Measurements from ENCODE around the gene NADSYN1. TPM values are rescaled to one million over a fixed set of nuclear protein-coding genes. Genes with fewer than 3 reads are reported as not detected.

Gene NADSYN1
- total and polyA plus RNA-seq, 4 experiments from 2014 or later, result 35.9 to 243 (median 136) TPM

DNA sequence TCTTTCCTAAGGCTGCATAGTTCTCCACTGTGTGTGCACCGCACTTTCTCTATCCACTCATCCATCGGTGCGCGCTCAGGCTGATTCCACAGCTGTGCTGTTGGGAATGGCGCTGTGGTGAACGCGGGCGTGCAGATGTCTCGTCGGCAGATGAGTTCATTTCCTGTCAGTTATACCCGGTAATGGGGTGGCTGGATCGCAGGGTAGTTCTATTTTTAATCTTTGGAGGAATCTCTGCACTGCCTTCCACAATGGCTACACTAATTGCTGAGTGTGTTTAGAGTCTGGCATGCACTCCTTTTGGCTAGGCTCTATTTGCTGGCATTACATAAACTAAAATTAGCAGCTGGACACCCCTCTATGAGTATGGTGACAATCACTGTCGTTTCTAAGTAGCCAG lies 46.1 kb downstream of the NADSYN1 start:
- CTCF ChIA-PET (ENCODE audit: partially characterized antibody), result no interaction called here
- H3K27me3 Mint-ChIP-seq, result no peaks in the 10 kb centered on the region
- no peak for DNase-seq
- no peak overlapping the region for H3K27ac Mint-ChIP-seq
- H3K9me3 Mint-ChIP-seq, result no peaks in the 10 kb centered on the region
- peaks cover 73 to 82% of the 10 kb centered on the region in 2 donors for H3K36me3 Mint-ChIP-seq
- Histone ChIP-seq H3K27ac (ENCODE audit: low read depth, low read length) (no peak overlapping the region), H3K4me1 (ENCODE audit: insufficient read depth, low read length) (no peaks in the 10 kb centered on the region), H3K9me3 (ENCODE audit: control insufficient read depth in 1 of 2, low read length in 2 of 2) (no peaks in the 10 kb centered on the region), H3K36me3 (ENCODE audit: insufficient read depth, low read length) (peaks cover 80% of the 10 kb centered on the region), H3K4me3 (ENCODE audit: low read length in 2 of 2) (no peak overlapping the region), H3K27me3 (ENCODE audit: insufficient read depth, low read length) (no peaks in the 10 kb centered on the region)
- intact Hi-C loops (cut with micrococcal nuclease), result no loop called here
- POLR2A ChIA-PET (ENCODE audit: partially characterized antibody), result no interaction called here
- H3K4me3 Mint-ChIP-seq, result no peak overlapping the region
- peaks cover 0 to 1% (median 0%) of the 10 kb centered on the region in 4 donors for H3K4me1 Mint-ChIP-seq

DNA sequence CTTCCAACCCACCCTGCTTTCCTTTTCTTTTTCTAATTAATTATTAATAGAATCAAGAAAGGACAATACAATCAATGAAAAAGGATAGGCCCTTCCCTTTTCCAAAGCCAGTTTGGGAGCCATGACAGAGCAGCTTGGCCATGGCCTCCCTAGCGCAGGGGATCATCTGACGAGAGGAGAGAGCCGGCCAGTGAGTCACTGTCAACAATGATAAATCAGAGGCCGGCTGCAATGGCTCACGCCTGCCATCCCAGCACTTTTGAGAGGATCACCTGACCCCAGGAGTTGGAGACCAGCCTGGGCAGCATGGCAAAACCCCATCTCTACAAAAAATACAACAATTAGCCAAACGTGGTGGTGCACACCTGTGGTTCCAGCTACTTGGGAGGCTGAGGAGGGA lies 46.5 kb downstream of the NADSYN1 start:
- Histone ChIP-seq H3K4me1 (ENCODE audit: insufficient read depth, low read length) (no peaks in the 10 kb centered on the region), H3K9me3 (ENCODE audit: control insufficient read depth in 1 of 2, low read length in 2 of 2) (no peaks in the 10 kb centered on the region), H3K27me3 (ENCODE audit: insufficient read depth, low read length) (no peaks in the 10 kb centered on the region), H3K27ac (ENCODE audit: low read depth, low read length) (no peak overlapping the region), H3K36me3 (ENCODE audit: insufficient read depth, low read length) (peaks cover 77% of the 10 kb centered on the region), H3K4me3 (ENCODE audit: low read length in 2 of 2) (no peak overlapping the region)
- peaks cover 71 to 84% of the 10 kb centered on the region in 2 donors for H3K36me3 Mint-ChIP-seq
- ChIA-PET CTCF (ENCODE audit: partially characterized antibody) (no interaction called here), POLR2A (ENCODE audit: partially characterized antibody) (no interaction called here)
- no peak overlapping the region for H3K27ac Mint-ChIP-seq
- peaks cover 0 to 1% (median 0%) of the 10 kb centered on the region in 8 donors for H3K9me3 Mint-ChIP-seq
- DNase-seq, result no peak
- no peaks in the 10 kb centered on the region for H3K27me3 Mint-ChIP-seq
- intact Hi-C loops (cut with micrococcal nuclease), result no loop called here
- no peaks in the 10 kb centered on the region for H3K4me1 Mint-ChIP-seq
- no peak overlapping the region for H3K4me3 Mint-ChIP-seq

DNA sequence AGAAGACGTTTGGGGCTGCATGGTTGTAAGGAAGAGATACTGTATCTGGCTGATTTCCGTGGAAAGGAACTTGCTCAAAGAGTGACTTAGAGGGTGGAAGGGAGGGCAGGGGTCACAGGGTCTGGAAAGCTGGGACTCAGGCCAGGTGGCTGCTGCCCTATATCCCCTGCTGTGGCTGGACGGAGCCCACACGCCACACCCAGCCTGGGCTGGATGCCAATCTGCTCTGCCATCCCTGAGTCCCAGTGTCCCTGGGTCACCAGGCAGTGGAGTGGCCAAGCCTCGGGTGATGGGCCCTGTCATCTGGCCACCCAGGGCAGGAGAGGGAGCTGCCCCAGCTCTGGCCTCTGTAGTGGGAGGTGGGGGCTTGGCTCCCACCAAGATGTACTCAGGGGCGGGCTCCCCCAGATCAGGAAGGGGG lies 47.6 kb downstream of the NADSYN1 start:
- intact Hi-C loops (cut with micrococcal nuclease), result no loop called here
- Histone ChIP-seq H3K36me3 (ENCODE audit: insufficient read depth, low read length) (peaks cover 69% of the 10 kb centered on the region), H3K4me3 (ENCODE audit: low read length in 2 of 2) (no peak overlapping the region)

DNA sequence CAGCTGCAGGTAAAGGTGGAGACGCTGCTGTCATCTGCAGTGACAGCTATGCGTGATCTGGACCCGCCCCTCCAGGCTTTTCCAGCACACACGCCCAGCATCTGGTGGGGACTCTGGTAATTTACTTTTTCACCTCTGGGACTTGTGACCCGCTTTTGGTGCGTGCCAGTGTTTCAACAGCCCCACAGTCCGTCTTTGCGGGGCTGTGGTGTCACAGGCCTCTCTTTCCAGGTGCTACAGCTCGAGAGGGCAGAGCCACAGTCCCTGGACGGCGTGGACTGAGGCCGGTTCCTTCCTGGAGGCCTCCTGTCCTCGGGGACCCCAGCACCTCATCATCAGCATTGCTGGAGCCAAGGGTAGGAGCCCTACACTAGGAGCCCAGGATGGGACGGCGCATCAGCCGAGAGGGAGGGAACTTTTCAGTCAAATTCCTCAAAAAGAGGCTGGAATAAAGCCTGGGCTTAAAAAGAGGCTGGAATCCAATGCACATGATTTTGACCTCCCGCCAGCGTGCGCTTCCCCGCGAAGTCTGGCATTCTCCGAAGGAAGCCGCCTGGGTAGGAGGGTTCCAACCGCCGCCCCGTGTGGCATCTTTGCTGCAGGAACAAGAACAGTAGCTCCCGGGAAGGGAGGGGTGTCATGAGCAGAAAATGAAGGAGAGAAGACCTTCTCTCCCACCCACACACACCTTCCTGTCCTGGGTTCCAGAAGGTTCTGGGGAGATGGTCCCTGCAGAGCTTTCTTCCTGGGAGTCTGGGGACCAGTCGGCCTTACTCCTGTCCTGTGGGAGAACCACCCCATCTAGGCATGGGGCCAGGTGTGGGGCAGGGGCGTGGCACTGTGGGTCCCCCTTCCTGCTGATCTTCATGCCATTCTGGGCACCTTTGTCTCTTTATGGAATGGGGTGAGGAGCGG lies 48.3 kb downstream of the NADSYN1 start:
- no peaks in the 10 kb centered on the region for H3K27me3 Mint-ChIP-seq
- intact Hi-C loops (cut with micrococcal nuclease), result no loop called here

More for the DNA sequence above, 47.6 kb downstream of the NADSYN1 start:
- Mint-ChIP-seq H3K4me1 (no peaks in the 10 kb centered on the region), H3K4me3 (no peak overlapping the region), H3K9me3 (peaks cover 0 to 12% (median 6%) of the 10 kb centered on the region in 8 donors), H3K27me3 (no peaks in the 10 kb centered on the region), H3K27ac (peak overlapping the region in 1 of 7 donors; percentile 36), H3K36me3 (peaks cover 69 to 85% of the 10 kb centered on the region in 2 donors)
- H3K9me3 ChIP-seq (ENCODE audit: control insufficient read depth in 1 of 2, low read length in 2 of 2), result no peaks in the 10 kb centered on the region
- H3K27me3 ChIP-seq (ENCODE audit: insufficient read depth, low read length), result no peaks in the 10 kb centered on the region
- no peaks in the 10 kb centered on the region for H3K4me1 ChIP-seq (ENCODE audit: insufficient read depth, low read length)
- DNase-seq, result no peak
- ChIA-PET POLR2A (ENCODE audit: partially characterized antibody) (no interaction called here), CTCF (ENCODE audit: partially characterized antibody) (no interaction called here)
- H3K27ac ChIP-seq (ENCODE audit: low read depth, low read length), result no peak overlapping the region

DNA sequence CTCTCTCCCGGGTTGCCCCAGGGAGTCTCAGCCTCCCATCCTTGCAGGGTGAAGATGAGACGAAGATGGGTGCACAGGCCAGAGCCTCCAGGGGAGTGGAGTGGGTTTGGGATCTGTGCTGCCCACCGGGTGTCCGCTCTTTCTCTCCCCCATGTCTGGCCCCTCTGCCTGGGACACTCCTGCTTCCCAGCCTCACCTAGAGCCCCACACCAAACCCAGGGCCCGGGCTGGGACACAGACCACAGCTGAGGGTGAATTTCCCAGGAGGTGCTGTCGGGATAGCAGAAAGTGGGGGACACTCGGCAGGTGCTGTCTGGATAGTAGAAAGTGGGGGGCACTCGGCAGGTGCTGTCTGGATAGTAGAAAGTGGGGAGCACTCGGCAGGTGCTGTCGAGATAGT lies 49.0 kb downstream of the NADSYN1 start:
- no peak for DNase-seq
- Mint-ChIP-seq H3K27ac (no peak overlapping the region), H3K36me3 (peaks cover 69 to 87% of the 10 kb centered on the region in 2 donors), H3K4me3 (no peak overlapping the region), H3K27me3 (no peaks in the 10 kb centered on the region), H3K9me3 (peaks cover 2 to 22% (median 16%) of the 10 kb centered on the region in 8 donors), H3K4me1 (no peaks in the 10 kb centered on the region)
- intact Hi-C loops (cut with micrococcal nuclease), result no loop called here
- no peaks in the 10 kb centered on the region for H3K9me3 ChIP-seq (ENCODE audit: control insufficient read depth in 1 of 2, low read length in 2 of 2)
- H3K4me3 ChIP-seq (ENCODE audit: low read length in 2 of 2), result no peak overlapping the region
- CTCF ChIA-PET (ENCODE audit: partially characterized antibody), result no interaction called here
- H3K27me3 ChIP-seq (ENCODE audit: insufficient read depth, low read length), result no peaks in the 10 kb centered on the region
- H3K4me1 ChIP-seq (ENCODE audit: insufficient read depth, low read length), result no peaks in the 10 kb centered on the region
- H3K36me3 ChIP-seq (ENCODE audit: insufficient read depth, low read length), result peaks cover 56% of the 10 kb centered on the region
- no peak overlapping the region for H3K27ac ChIP-seq (ENCODE audit: low read depth, low read length)
- POLR2A ChIA-PET (ENCODE audit: partially characterized antibody), result no interaction called here

More for the DNA sequence above, 48.3 kb downstream of the NADSYN1 start:
- ChIA-PET POLR2A (ENCODE audit: partially characterized antibody) (no interaction called here), CTCF (ENCODE audit: partially characterized antibody) (no interaction called here)
- peaks cover 62% of the 10 kb centered on the region for H3K36me3 ChIP-seq (ENCODE audit: insufficient read depth, low read length)
- peaks cover 69 to 87% of the 10 kb centered on the region in 2 donors for H3K36me3 Mint-ChIP-seq
- DNase-seq, result no peak
- peaks cover 0 to 15% (median 9%) of the 10 kb centered on the region in 8 donors for H3K9me3 Mint-ChIP-seq
- H3K27ac ChIP-seq (ENCODE audit: low read depth, low read length), result no peak overlapping the region
- H3K27me3 ChIP-seq (ENCODE audit: insufficient read depth, low read length), result no peaks in the 10 kb centered on the region
- H3K4me1 Mint-ChIP-seq, result no peaks in the 10 kb centered on the region
- H3K9me3 ChIP-seq (ENCODE audit: control insufficient read depth in 1 of 2, low read length in 2 of 2), result no peaks in the 10 kb centered on the region
- no peaks in the 10 kb centered on the region for H3K4me1 ChIP-seq (ENCODE audit: insufficient read depth, low read length)
- no peak overlapping the region for H3K4me3 ChIP-seq (ENCODE audit: low read length in 2 of 2)
- H3K27ac Mint-ChIP-seq, result no peak overlapping the region
- no peak overlapping the region for H3K4me3 Mint-ChIP-seq

DNA sequence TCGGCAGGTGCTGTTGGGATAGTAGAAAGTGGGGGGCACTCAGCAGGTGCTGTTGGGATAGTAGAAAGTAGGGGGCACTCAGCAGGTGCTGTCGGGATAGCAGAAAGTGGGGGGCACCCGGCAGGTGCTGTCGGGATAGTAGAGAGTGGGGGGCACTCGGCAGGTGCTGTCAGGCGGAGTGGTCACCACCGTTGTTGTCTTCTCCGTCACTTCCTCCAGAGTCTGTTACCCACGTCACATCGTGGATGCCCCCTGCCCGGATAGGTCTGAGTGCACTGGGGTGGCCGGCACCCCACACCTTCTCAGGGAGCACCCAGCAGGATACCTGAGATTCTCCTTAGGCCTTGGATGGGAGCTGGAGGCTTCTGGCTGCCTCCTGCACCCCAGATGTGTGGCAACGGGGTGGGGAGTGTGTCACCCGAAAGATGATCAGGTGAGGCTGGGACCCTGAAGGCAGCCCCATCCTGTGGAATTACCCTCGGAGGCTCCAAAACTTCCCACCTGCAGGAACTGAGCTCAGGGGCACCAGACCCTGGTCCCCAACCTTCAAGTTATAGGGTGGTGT lies 50.0 kb downstream of the NADSYN1 start:
- ChIA-PET CTCF (ENCODE audit: partially characterized antibody) (no interaction called here), POLR2A (ENCODE audit: partially characterized antibody) (no interaction called here)
- H3K27ac ChIP-seq (ENCODE audit: low read depth, low read length), result no peak overlapping the region
- Mint-ChIP-seq H3K27me3 (no peaks in the 10 kb centered on the region), H3K4me3 (no peak overlapping the region), H3K36me3 (peaks cover 63 to 81% of the 10 kb centered on the region in 2 donors), H3K9me3 (peaks cover 3 to 32% (median 23%) of the 10 kb centered on the region in 8 donors), H3K4me1 (no peaks in the 10 kb centered on the region), H3K27ac (no peak overlapping the region)
- H3K27me3 ChIP-seq (ENCODE audit: insufficient read depth, low read length), result no peaks in the 10 kb centered on the region
- no peak overlapping the region for H3K4me3 ChIP-seq (ENCODE audit: low read length in 2 of 2)
- intact Hi-C loops (cut with micrococcal nuclease), result no loop called here
- no peaks in the 10 kb centered on the region for H3K9me3 ChIP-seq (ENCODE audit: control insufficient read depth in 1 of 2, low read length in 2 of 2)
- no peaks in the 10 kb centered on the region for H3K4me1 ChIP-seq (ENCODE audit: insufficient read depth, low read length)
- no peak for DNase-seq
- peaks cover 48% of the 10 kb centered on the region for H3K36me3 ChIP-seq (ENCODE audit: insufficient read depth, low read length)

DNA sequence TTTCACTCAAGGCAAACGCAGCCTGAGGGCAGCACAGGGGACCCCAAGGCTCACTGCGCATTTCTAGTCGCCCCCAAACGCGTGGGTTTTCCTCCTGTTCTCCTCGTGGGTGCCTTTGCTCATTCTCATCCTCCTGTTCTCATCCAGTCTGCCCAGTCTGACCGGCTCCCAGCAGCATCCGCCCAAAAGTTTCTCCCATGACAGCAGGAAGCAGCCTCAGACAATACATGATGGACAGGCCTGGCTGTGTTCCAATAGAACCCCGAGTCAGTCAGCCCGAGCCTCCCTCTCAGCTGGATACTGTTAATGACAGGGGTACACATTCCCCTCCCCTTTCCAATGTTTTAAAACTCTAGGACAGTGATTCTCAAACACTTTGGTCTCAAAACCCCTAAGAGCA lies 51.5 kb downstream of the NADSYN1 start:
- no peaks in the 10 kb centered on the region for H3K4me1 ChIP-seq (ENCODE audit: insufficient read depth, low read length)
- peaks cover 33% of the 10 kb centered on the region for H3K36me3 ChIP-seq (ENCODE audit: insufficient read depth, low read length)
- H3K4me3 ChIP-seq (ENCODE audit: low read length in 2 of 2), result no peak overlapping the region
- no peak overlapping the region for H3K27ac ChIP-seq (ENCODE audit: low read depth, low read length)
- intact Hi-C loops (cut with micrococcal nuclease), result no loop called here
- H3K4me3 Mint-ChIP-seq, result no peak overlapping the region
- no peaks in the 10 kb centered on the region for H3K27me3 Mint-ChIP-seq
- no peaks in the 10 kb centered on the region for H3K27me3 ChIP-seq (ENCODE audit: insufficient read depth, low read length)
- H3K9me3 ChIP-seq (ENCODE audit: control insufficient read depth in 1 of 2, low read length in 2 of 2), result peaks cover 0 to 3% of the 10 kb centered on the region in 2 donors
- peaks cover 7 to 47% (median 39%) of the 10 kb centered on the region in 8 donors for H3K9me3 Mint-ChIP-seq
- POLR2A ChIA-PET (ENCODE audit: partially characterized antibody), result no interaction called here
- no peak for DNase-seq
- H3K27ac Mint-ChIP-seq, result no peak overlapping the region
- CTCF ChIA-PET (ENCODE audit: partially characterized antibody), result no interaction called here
- H3K36me3 Mint-ChIP-seq, result peaks cover 55 to 67% of the 10 kb centered on the region in 2 donors
- no peaks in the 10 kb centered on the region for H3K4me1 Mint-ChIP-seq

Measured in CD4-positive, alpha-beta memory T cell (primary cell).